SKM-1 (cell line): ENCODE data around the gene NMUR2.

ENCODE experiments used
- DNase-seq: peaks from one replicate; lab custom pipeline; 2025; ENCODE audit not compliant: unreplicated experiment; lab: John Stamatoyannopoulos, UW

NMUR2 gene, protein sequence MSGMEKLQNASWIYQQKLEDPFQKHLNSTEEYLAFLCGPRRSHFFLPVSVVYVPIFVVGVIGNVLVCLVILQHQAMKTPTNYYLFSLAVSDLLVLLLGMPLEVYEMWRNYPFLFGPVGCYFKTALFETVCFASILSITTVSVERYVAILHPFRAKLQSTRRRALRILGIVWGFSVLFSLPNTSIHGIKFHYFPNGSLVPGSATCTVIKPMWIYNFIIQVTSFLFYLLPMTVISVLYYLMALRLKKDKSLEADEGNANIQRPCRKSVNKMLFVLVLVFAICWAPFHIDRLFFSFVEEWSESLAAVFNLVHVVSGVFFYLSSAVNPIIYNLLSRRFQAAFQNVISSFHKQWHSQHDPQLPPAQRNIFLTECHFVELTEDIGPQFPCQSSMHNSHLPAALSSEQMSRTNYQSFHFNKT

DNA sequence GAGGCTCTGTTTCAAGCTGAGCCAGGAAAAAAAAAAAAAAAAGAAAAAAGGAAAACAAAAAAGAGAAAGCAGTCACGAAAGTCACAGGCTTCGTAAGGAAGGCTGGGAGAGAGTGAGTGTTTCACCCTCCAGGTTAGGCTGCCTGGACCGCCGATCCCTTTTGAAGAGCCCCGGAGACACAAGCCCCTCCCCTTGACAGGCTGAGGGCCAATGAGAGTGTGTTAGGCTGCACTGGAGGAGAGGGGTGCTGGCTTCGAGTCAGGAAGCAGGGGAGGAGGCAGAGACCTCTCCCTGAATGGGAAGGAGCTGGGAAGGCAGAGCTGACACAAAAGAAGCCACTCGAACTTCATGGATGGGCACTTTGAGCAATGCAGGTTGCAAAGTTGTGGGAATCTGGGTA, at the start of gene NMUR2:
Gene NMUR2 (minus strand): TSS at position 135 of the 400 bp plus-strand sequence. CDS start 166 bp downstream, outside the sequence.
- no peak for DNase-seq

DNA sequence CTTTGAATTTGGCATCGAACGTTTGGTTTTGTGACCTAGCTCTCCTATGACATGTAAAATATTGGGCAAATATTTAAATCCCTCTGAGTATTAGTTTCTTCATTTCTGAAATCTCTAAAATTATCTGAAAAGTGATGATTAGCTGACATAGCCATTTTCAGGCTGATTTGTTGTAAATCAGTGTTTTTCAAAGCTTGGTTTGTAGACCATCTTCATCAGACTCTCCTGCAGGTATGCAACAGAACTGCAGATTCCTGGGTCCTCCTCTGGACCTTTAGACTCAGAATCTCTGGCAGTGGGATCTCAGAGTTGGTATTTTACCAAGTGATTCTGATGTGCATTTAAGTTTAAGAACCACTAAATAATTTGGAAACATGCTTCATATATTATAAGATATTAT, 38.9 kb upstream of the NMUR2 start:
- no peak for DNase-seq

DNA sequence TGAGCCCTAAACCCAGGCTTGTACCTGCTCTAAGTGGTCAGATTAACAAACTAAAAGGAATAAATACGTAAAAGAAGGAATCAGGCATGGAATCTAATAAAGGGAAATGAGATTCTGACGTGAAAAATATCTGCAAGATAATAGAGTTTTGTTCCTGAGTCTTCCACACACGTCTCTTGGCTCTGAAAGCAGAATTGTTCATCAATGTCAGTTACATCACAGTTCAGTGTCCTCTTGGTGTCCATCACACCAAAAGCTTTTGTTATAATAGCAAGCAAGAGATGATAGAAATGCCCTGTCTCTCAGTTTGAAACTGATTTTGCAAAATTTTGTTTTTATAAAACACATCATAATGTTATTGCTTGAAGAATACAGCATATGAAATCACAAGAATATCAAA, 34.7 kb upstream of the NMUR2 start:
- no peak for DNase-seq

DNA sequence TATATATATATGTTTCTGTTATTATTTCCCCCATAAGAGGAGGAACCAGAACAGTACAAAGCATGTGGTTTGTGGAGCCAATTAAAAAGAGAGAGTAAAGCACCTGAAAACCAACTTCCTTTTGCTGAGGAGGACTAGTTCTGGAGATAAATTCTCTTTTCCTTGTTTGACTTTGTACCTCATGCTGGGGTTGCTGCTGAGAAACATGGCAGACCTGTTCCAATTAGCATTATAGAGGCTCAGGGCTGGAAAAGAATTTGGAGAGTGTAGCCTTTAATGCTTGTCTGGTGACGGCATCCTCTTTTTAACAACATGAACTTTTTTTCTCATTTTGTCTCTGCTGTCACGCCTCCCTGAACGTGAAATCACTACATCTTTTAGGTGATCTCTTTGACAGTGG, 32.8 kb upstream of the NMUR2 start:
- no peak for DNase-seq

DNA sequence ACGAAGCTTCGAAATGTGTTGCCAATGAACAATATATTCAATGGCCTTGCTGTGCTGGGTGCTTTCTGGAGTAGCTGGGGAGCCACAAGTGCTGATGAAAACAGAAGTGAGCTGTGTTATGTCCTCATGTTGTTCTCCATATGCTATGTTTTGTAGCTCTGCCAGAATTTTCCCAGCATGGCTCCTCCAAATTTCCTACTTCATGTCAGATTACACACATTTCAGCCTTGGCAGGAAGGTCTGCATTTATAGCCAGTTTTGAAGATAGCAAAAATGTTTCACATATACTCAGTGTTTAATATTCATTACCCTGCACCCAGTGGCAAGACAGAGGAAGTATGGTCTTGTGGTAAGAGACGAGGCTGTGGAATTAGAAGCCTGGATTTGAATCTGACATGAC, 22.6 kb upstream of the NMUR2 start:
- no peak for DNase-seq

DNA sequence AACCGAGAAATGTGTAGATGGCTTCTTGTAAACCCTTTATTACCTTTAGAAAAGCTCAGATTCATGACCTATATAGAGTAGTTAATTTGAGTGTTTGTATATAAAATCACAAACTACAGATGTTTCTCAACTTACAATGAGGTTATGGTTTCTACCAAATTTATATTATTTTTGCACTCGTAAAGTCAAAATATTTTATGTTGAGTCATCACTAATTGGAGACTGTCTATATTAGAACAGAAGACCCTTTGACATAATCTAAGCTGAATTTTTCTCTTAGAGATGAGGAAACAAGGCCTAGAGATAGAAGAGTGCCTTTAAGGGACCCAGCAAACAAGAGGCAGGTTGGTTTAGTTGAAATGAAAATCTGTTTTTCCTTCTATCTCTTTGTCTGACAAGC, 20.0 kb upstream of the NMUR2 start:
- no peak for DNase-seq

DNA sequence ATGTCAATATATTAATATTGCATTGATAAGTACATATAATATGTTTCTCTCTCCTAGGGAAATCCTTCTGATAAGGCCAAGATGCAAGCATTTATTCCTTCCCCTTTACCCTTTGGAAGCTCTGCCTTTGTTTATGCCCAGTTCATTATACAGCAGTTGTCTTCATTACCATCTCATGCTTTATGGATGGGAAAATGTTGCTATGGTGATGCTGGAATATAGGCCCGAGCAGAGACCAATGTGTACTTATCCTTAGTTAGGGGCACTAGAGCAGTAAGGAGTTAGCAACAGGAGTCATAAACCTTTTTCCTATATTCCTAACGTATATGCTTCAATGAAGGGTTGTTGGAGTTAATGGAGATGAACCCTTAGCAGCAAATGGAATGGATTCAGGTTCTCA, 19.4 kb upstream of the NMUR2 start:
- no peak for DNase-seq

- DNase-seq, result no peak
These were observed 17.0 kb upstream of the NMUR2 start for GRCh38 chr5:152422081-152422480.

- DNase-seq, result no peak
These were observed 7.0 kb upstream of the NMUR2 start for GRCh38 chr5:152412129-152412528.

DNA sequence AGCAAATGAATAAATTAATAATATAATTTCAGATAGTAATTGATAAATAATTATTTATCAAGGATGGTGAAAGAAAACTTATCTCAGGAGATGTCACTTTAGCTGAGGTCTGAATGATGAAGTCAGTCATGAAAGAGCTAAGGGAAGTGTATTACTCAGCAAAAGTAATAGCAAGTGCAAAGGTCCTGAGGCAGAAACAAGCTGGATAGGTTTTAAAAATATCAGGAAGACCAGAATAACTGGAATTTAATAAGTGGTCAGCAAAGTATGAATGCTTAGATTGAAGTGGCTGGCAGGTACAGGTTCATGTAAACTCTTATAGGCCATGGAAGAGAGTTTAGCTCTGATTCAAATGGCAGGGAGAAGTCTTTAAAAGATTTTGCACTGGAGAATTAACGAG, 1.0 kb upstream of the NMUR2 start:
- no peak for DNase-seq

GRCh38 chr5:152404494-152404893, 585 bp downstream of the NMUR2 start:
- DNase-seq, result no peak

DNA sequence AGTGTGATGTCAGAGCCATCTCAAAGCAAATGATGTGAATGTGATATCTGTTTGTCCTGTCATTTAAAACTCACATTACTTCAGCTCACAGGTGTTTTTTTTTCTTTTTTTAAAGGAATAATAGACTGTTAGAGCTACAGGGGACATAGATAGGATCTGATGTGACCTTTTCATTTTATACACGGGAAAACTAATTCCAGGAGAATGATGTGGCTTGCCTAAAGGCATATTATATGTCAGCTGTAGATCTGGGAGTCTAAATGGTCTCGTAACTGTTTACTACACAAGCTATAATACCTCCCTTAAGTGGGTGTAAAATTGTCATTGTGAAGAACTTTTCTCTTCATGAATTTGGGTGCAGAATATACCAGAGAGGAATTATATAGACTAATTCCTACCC, 2.0 kb downstream of the NMUR2 start:
- no peak for DNase-seq

DNA sequence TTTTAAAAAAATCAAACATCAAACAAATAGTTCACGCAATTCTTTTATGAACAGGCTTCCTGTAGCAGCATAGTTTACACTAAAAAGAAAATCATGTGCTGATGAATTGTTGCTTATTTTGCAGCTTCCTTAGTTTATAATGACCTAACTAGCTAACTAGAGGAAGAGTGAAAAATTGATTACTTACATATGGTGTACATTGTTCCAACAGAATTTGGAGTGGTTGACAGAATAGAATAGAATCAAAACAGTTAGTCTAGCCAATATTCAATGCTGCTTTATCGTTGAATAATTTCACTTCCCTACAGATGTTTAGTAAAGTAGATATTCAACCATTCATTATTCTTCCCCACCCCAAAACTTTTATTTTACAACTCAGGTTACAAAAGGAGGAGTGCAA, 4.2 kb downstream of the NMUR2 start:
- DNase-seq, result no peak

DNA sequence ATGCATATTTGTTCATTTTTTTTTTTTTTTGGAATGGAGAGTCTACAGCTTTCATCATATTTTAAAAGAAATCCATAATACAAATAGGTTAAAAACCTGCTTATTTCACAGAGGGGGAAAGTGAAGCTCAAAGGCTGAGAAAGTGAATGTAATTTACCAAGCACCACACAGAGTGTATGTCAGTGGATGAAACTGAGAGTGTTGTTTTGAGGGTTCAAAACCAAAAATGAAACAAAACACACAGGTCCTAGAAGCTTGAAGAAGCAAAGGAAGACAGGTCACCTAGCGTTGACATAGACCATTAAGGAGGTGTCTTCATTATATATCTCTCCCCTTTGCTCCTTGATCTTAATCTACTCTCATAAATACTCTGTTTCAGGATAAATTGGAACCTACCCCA, 7.5 kb downstream of the NMUR2 start:
- no peak for DNase-seq

DNA sequence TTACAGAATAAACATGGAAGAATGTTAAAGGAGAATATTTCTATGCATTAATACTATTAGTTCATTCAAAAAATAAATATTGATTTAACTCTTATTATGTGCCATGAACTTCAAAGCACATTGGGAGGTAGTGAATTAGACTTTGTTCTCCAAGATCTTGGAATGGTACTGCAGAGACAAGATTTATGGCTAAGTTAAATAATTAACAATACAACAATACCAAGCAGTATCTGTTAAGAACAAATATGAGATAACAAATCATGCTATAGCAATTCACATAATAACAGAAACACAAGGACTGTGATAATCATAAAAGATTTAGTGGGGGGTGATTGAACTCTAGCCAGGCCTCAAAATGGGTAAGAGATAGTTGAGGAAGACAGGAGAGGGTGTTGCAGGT, 11.6 kb downstream of the NMUR2 start:
- no peak for DNase-seq

- DNase-seq, result no peak
These were observed 15.8 kb downstream of the NMUR2 start for GRCh38 chr5:152389208-152389849.

DNA sequence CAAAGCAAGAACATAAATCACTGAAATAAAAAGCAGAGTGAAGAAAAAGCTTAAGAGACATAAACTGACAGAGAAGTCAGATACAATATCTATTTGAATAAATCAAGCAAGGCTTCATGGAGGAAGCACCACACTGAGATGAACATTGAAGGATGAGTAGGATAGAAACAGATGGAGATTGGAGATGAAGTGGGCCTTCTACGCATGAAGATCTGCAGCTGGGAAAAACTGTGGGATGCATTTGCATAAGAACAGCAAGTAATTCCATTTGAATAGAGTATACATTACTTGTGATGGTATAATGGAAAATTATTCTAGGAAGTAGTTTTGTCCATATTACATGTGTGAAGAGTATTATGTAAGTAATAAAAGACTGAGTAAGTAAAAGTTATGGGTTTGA, 16.5 kb downstream of the NMUR2 start:
- DNase-seq, result no peak

GRCh38 chr5:152380415-152381123, 24.5 kb downstream of the NMUR2 start:
- DNase-seq, result no peak

DNA sequence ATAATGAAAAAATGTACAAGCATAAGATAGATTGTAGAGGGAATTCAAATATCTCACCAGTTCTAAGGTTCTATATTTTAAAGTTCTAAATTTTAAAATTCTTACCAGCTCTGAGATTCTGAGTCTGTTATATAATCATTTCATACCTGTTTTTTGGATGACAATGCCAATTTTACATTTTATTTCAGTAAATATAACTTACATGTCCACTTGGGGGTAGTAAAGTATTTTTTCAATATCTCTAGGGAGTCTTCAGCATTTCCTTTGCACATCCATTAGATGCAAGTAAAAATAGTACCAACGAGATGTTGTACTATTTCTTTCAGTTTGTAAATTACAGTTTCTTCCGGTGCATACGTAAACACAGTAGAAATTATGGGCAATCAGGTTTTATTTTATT, 25.7 kb downstream of the NMUR2 start:
- DNase-seq, result no peak

DNA sequence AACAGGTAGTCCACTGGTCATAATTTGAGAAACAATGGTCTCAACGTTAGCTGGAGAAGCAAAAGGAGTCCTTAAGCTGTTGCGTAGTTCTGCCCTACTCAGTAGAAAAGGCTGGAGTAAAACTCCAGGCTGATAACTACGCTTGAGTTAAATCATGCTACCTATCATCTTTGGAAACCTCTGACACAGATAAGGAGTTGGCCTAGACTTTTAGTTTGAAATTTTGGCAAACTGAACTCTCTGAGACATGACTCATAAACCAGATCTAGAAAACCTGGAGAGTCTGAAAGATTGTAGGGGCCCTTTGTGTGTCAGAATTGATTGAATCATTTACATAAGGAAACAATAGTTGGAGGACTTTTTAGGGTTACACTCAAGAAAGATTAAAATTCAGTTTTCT, 26.3 kb downstream of the NMUR2 start:
- no peak for DNase-seq

DNA sequence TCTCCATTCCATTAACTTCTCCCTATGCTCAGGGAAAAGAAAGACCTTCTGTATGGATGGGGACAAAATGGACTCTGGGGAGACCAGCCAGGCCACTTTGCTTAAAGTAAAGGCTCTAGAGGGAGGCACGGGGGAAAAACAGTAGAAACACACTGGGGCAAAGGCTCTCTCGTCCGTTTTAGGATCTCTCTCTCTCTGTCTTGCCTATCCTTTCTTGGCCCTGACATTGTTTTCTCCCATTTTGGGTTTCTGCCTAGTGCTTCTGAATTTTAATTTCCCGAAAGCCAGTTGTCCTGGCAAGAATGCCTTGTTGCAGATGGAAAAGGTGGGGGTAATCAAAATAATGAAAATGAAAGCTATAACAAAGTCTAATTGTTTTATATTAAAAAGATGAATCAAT, 28.2 kb downstream of the NMUR2 start:
- no peak for DNase-seq

GRCh38 chr5:152374711-152375275, 30.3 kb downstream of the NMUR2 start:
- no peak for DNase-seq
